ENCODE results near the gene SENP3. TPM values are rescaled to one million over a fixed set of nuclear protein-coding genes. Genes with fewer than 3 reads are reported as not detected.
A peak's percentile ranks its signal among the peaks of the same experiment; 100 is the strongest.

SENP3 gene
- total and polyA plus RNA-seq, 2 of the 13 experiments (the other 11 are each of a cell fraction or from before 2014, with no cell fraction given): 55.8 to 75.4 TPM

GRCh38 chr17:7551396-7551795 is 10.3 kb upstream of the SENP3 start (continued):
- TF ChIP-seq ZNF160 (CRISPR knock-in tag; IDR thresholded peaks at IDR 0.05) (no peak), IKZF5 (CRISPR knock-in tag; IDR thresholded peaks at IDR 0.05) (0 out of 2 replicates have a peak, but pooled peaks have one; percentile 32), ZGPAT (CRISPR knock-in tag; IDR thresholded peaks at IDR 0.05) (0 out of 2 replicates have a peak, but pooled peaks have one; percentile 29), HOXA5 (CRISPR knock-in tag; IDR thresholded peaks at IDR 0.05) (no peak), TAF15 (IDR thresholded peaks at IDR 0.05; ENCODE audit: low read depth, low read length, poor library complexity, severe bottlenecking) (no peak), MIER3 (CRISPR knock-in tag; IDR thresholded peaks at IDR 0.05; ENCODE audit: borderline replicate concordance) (peak; percentile 44; the same call in 1 of the 2 replicates), NR2F6 (IDR thresholded peaks at IDR 0.05) (0 out of 2 replicates have a peak, but pooled peaks have one; percentile 5), NR2F6 (CRISPR knock-in tag; IDR thresholded peaks at IDR 0.05) (peak; percentile 38; the same call in 1 of the 2 replicates), NCOA2 (CRISPR knock-in tag; IDR thresholded peaks at IDR 0.05) (peak; percentile 32; the same call in 1 of the 2 replicates), ZNF550 (CRISPR knock-in tag; IDR thresholded peaks at IDR 0.05; ENCODE audit: borderline replicate concordance) (no peak), KMT2B (CRISPR knock-in tag; IDR thresholded peaks at IDR 0.05) (0 out of 2 replicates have a peak, but pooled peaks have one; percentile 38), SIN3A (IDR thresholded peaks at IDR 0.05; ENCODE audit: borderline replicate concordance, low read depth, low read length) (no peak), ZNF263 (CRISPR knock-in tag; IDR thresholded peaks at IDR 0.05) (peak; percentile 68), ETV5 (CRISPR knock-in tag; IDR thresholded peaks at IDR 0.05; ENCODE audit: borderline replicate concordance) (0 out of 2 replicates have a peak, but pooled peaks have one; percentile 19), ZNF292 (CRISPR knock-in tag; IDR thresholded peaks at IDR 0.05; ENCODE audit: borderline replicate concordance, low read depth) (peak; percentile 78; the same call in 1 of the 2 replicates), ZNF841 (CRISPR knock-in tag; IDR thresholded peaks at IDR 0.05; ENCODE audit: borderline replicate concordance) (no peak), NFYB (CRISPR knock-in tag; IDR thresholded peaks at IDR 0.05) (no peak), ZNF484 (CRISPR knock-in tag; IDR thresholded peaks at IDR 0.05; ENCODE audit: borderline replicate concordance, low read depth) (no peak), MIXL1 (CRISPR knock-in tag; IDR thresholded peaks at IDR 0.05) (0 out of 2 replicates have a peak, but pooled peaks have one; percentile 28)
- TF ChIP-seq, protein P1, sequence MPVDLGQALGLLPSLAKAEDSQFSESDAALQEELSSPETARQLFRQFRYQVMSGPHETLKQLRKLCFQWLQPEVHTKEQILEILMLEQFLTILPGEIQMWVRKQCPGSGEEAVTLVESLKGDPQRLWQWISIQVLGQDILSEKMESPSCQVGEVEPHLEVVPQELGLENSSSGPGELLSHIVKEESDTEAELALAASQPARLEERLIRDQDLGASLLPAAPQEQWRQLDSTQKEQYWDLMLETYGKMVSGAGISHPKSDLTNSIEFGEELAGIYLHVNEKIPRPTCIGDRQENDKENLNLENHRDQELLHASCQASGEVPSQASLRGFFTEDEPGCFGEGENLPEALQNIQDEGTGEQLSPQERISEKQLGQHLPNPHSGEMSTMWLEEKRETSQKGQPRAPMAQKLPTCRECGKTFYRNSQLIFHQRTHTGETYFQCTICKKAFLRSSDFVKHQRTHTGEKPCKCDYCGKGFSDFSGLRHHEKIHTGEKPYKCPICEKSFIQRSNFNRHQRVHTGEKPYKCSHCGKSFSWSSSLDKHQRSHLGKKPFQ (CRISPR knock-in tag; IDR thresholded peaks at IDR 0.05; ENCODE audit: insufficient replicate concordance): peak; percentile 29
- TF ChIP-seq, protein P2, sequence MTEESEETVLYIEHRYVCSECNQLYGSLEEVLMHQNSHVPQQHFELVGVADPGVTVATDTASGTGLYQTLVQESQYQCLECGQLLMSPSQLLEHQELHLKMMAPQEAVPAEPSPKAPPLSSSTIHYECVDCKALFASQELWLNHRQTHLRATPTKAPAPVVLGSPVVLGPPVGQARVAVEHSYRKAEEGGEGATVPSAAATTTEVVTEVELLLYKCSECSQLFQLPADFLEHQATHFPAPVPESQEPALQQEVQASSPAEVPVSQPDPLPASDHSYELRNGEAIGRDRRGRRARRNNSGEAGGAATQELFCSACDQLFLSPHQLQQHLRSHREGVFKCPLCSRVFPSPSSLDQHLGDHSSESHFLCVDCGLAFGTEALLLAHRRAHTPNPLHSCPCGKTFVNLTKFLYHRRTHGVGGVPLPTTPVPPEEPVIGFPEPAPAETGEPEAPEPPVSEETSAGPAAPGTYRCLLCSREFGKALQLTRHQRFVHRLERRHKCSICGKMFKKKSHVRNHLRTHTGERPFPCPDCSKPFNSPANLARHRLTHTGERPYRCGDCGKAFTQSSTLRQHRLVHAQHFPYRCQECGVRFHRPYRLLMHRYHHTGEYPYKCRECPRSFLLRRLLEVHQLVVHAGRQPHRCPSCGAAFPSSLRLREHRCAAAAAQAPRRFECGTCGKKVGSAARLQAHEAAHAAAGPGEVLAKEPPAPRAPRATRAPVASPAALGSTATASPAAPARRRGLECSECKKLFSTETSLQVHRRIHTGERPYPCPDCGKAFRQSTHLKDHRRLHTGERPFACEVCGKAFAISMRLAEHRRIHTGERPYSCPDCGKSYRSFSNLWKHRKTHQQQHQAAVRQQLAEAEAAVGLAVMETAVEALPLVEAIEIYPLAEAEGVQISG (CRISPR knock-in tag; IDR thresholded peaks at IDR 0.05): 0 out of 2 replicates have a peak, but pooled peaks have one; percentile 4
- TF ChIP-seq, protein P3, sequence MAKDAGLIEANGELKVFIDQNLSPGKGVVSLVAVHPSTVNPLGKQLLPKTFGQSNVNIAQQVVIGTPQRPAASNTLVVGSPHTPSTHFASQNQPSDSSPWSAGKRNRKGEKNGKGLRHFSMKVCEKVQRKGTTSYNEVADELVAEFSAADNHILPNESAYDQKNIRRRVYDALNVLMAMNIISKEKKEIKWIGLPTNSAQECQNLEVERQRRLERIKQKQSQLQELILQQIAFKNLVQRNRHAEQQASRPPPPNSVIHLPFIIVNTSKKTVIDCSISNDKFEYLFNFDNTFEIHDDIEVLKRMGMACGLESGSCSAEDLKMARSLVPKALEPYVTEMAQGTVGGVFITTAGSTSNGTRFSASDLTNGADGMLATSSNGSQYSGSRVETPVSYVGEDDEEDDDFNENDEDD (CRISPR knock-in tag; IDR thresholded peaks at IDR 0.05; ENCODE audit: borderline replicate concordance): peak; percentile 59; the same call in 1 of the 2 replicates
- TF ChIP-seq, protein P4, sequence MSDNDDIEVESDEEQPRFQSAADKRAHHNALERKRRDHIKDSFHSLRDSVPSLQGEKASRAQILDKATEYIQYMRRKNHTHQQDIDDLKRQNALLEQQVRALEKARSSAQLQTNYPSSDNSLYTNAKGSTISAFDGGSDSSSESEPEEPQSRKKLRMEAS (IDR thresholded peaks at IDR 0.05): peak; percentile 65; the same call in 1 of the 2 replicates
